GM21737 (cell line): ENCODE data around the gene ME2.
"Not testable (repeated sequence)": the region's sequence is repeated elsewhere in the genome, so short reads cannot be mapped to it uniquely, and the experiment has no call there.

Source experiments
- ATAC-seq: cut with Tn5 transposase; IDR thresholded peaks from one replicate; pipeline ENCODE4 v1.9.1; 2021; ENCODE audit warnings: mild to moderate bottlenecking, moderate library complexity; ENCODE audit not compliant: unreplicated experiment

ME2 gene

DNA sequence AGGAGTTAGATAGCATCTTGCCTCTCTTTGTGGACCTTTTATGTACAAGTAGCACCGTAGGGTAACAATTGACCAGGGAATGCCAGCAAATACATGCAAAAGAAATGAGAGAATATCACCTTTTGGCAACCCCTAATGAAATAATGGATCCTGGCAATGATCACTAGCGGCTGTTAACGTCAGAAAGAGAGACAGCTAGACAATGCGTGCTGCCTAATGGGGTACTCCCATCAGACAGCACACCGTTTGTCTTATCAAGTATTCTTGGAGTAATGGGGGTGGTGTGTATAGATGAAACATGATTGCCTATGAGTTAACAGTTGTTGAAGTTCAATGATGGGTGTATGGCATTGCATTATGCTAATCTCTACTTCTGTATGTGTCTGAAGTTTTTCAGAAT is 90.5 kb downstream of the ME2 start:
- ATAC-seq, result no peak

DNA sequence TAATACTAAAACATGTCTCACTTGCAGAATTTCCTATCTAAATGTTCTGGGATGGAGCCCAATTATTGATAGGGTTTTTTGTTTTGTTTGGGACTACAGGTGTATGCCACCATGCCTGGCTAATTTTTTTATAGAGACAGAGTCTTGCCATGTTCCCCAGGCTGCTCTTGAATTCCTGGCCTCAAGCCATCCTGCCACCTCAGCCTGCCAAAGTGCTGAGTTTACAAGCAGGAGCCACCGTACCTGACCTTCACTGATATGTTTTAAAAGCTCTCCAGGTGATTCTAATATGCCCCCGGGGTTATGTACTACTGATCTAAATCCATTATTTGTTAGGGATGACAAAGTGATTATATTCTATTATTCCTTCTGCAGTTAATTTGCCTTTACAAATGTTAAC is 91.1 kb downstream of the ME2 start:
- ATAC-seq, result no peak

GRCh38 chr18:50972404-50972803 is 93.5 kb downstream of the ME2 start:
- not testable (repeated sequence) for ATAC-seq

- no peak for ATAC-seq
Observed at GRCh38 chr18:50973367-50974126, 94.6 kb downstream of the ME2 start.

- ATAC-seq, result no peak
Observed at GRCh38 chr18:50977037-50977760, 98.3 kb downstream of the ME2 start.

DNA sequence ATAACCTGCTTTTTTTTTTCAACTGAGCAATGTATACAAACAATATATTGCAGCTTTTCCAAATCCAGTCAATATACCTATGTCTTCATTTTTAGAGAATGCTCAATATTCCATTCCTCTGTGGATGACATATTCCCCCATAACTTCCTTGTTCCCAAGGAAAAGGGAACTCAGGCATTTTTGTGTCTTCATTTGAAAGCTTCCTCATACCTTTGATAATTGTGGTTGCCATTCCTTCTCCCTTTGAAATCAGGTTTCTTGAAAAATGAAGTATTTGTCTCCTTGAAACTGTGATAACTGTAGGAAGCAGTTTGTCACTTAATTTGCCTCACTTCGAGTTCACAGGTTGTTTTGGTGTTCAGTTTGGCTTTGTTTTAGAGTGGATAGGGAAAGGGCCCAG is 102.5 kb downstream of the ME2 start:
- ATAC-seq, result no peak

DNA sequence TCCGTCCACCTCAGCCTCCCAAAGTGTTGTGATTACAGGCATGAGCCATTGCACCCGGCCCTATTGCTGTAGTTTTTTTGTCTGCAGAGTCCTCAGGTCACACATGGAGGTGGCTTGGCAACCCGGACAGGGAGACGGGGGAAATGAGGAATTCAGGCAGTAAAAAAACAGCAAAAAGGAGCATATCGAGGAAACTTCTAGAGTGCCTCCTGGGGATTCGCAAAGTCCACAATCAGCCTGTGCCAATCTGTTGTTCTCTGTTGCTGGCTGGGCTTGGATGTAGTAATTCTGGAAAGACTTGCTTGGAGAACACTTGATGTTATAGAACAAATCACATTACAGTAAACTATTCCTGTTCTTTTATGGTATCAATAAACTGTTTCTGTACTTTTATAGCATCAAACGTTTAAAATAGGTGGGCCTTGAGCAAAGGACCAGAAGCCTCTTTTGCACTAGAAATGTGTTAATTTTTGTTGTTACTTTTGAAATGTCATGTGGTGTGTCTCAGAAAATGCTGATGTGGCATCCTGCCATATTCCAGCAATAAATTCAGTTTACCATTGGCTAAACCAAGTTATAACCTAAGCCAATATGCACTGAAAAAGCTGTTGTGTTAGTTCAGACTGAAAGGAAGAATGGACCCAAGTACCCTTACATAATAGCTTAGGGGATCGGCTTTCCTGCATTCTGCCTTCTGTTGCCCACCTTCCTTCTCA is 103.3 kb downstream of the ME2 start:
- no peak for ATAC-seq

DNA sequence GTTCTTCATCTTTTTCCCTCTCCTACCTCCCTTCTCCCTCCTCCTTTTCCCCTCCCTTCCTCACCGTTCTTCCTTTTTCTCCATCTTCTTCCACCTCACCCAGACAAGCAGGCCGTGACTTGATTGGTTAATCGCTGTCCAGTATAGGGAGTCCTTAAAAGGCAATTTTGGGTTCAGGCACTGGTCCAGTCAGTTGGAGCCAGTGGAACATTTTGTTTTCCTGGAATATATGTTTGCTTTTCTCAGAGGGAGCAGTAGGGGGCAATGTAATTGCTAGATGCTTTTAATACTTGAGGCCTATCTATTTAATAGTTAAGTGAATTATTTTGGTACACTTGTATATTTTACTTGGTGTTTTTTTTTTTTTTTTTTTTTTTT is 103.9 kb downstream of the ME2 start:
- ATAC-seq, result no peak

- no peak for ATAC-seq
Observed at GRCh38 chr18:50986360-50987087, 107.6 kb downstream of the ME2 start.

DNA sequence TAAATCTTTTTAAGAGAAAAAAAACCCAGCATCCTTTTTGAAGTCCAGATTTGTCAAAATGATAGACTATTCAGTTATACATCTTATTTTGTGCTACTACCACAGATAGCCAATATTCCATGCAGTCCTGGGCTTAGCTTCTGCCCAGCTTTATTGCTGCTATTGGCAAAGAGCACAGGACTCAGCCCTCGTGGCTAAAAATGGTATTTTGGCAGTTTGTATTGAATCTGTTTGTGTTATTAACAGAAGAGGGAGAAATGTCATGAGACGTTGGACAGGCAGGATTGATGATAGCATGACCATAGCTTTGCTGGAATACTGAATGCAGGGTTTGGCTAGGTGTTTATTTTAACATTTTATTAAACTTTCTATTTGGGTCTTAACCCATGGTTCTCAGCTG is 108.3 kb downstream of the ME2 start:
- no peak for ATAC-seq

DNA sequence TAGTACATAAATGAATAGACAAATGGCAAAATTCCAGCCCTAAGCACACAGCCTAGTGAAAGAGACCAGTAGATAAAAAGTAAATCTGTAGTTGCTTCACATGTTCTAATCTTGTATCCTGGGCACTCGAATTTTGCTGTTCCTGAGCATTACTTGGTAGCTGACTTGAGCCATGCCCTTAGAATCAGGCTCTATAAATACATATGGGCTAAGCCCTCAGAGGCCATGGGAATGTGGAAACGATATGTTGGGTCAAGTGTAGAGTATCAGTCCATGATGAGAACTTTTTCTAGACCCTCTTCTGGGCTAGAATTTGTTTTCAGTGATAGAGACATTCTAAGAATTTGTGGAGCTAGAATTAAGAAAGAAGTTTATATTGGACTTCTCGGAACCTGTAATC is 110.8 kb downstream of the ME2 start:
- no peak for ATAC-seq

GRCh38 chr18:50992351-50992762 is 113.4 kb downstream of the ME2 start:
- ATAC-seq, result no peak

DNA sequence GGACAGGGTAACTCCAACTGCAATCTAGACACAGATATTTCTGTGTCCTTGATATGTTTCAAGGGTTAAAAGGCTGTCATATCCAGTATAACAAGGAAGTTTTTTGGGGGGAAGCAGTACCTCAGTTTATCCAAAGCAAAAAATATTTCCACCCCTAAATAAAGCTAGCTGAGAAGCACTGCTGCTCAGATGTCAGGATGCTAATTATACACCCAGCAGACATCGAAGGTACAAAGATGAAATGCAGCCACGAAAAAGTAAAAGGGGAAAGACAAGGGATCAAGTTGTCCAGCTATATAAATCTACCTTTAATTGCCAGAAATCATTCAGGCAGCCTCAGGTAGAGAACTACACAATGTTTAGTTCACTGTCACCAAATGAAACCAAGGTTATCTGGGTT is 115.1 kb downstream of the ME2 start:
- no peak for ATAC-seq

- ATAC-seq, result not testable (repeated sequence)
Observed at GRCh38 chr18:51003174-51003573, 124.3 kb downstream of the ME2 start.
